IPS-20b (cell line): ENCODE data around the gene RFX8.

Experiments used
- H3K27ac ChIP-seq: one replicate; pipeline ENCODE4 v1.5.1; 2013; ENCODE audit warnings: low read length
- H3K27me3 ChIP-seq: 2 replicates; pipeline ENCODE4 v1.6.1; 2013; ENCODE audit warnings: mild to moderate bottlenecking, low read length, inconsistent platforms; ENCODE audit not compliant: insufficient read depth
- H3K36me3 ChIP-seq: 2 replicates; pipeline ENCODE4 v1.6.1; 2013; ENCODE audit warnings: low read depth, mild to moderate bottlenecking, inconsistent platforms, low read length, moderate library complexity; ENCODE audit not compliant: insufficient read depth
- H3K4me1 ChIP-seq: 2 replicates; pipeline ENCODE4 v1.6.1; 2013; ENCODE audit warnings: mild to moderate bottlenecking, control low read depth, inconsistent platforms, low read length, moderate library complexity; ENCODE audit not compliant: insufficient read depth
- H3K4me3 ChIP-seq: 2 replicates; pipeline ENCODE4 v1.5.1; 2013; ENCODE audit warnings: mild to moderate bottlenecking, low read length, inconsistent platforms
- H3K9ac ChIP-seq: 2 replicates; pipeline ENCODE4 v1.6.1; 2013; ENCODE audit warnings: low read depth, mild to moderate bottlenecking, inconsistent platforms, low read length, moderate library complexity
- H3K9me3 ChIP-seq: 2 replicates; pipeline ENCODE4 v1.6.1; 2013; ENCODE audit warnings: mild to moderate bottlenecking, low read depth, low read length, inconsistent platforms; ENCODE audit not compliant: insufficient read depth

RFX8 gene

GRCh38 chr2:101387151-101387834 lies 87.6 kb downstream of the RFX8 start, which contains the start of gene CREG2:
CREG2 (minus strand) TSS chr2:101387503; CDS start chr2:101387457, 46 bp downstream.
- Histone ChIP-seq H3K27ac (no peak within 1 kb of the TSS), H3K9ac (no peak within 1 kb of the TSS), H3K4me1 (peaks cover 4% of the 10 kb centered on the region; the same call in 1 of the 2 replicates), H3K9me3 (no peaks in the 10 kb centered on the region), H3K36me3 (no peaks in the 10 kb centered on the region), H3K27me3 (peaks cover 53% of the 10 kb centered on the region), H3K4me3 (peak within 1 kb of the TSS; percentile 74)

GRCh38 chr2:101386599-101387150 lies 88.2 kb downstream of the RFX8 start:
- H3K4me3 ChIP-seq, result peak overlapping the region; percentile 74
- H3K27ac ChIP-seq, result no peak overlapping the region
- no peak overlapping the region for H3K9ac ChIP-seq
- H3K27me3 ChIP-seq, result peaks cover 53% of the 10 kb centered on the region
- no peaks in the 10 kb centered on the region for H3K36me3 ChIP-seq
- peaks cover 4% of the 10 kb centered on the region; the same call in 1 of the 2 replicates for H3K4me1 ChIP-seq
- no peaks in the 10 kb centered on the region for H3K9me3 ChIP-seq

DNA sequence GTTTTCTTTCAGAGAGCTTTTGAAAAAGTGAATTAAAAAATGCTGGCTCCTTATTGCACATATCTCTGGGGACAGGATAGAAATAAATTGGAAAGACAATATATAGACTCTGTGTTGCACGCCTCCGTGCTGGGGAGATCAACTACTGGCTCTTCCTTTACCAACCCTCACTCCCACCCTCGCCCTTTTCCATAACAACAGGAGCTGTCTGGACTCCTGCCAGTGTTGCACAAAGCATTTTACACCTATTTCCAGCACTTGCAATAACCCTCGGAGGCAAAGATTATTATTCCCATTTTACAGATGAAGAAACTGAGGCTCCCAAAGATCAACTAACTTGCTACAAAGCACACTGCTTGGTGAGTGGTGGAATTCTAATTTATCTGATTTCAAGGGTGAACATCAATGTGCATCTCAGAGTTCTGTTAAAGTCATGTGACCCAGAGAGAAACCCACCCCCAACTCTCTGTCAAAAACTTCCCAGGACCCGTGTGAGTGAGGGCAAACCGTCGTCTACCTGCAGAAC lies 91.8 kb downstream of the RFX8 start:
- no peaks in the 10 kb centered on the region for H3K36me3 ChIP-seq
- H3K27ac ChIP-seq, result no peak overlapping the region
- no peak overlapping the region for H3K9ac ChIP-seq
- no peak overlapping the region for H3K4me3 ChIP-seq
- peaks cover 39% of the 10 kb centered on the region for H3K27me3 ChIP-seq
- peaks cover 4% of the 10 kb centered on the region; the same call in 1 of the 2 replicates for H3K4me1 ChIP-seq
- no peaks in the 10 kb centered on the region for H3K9me3 ChIP-seq

DNA sequence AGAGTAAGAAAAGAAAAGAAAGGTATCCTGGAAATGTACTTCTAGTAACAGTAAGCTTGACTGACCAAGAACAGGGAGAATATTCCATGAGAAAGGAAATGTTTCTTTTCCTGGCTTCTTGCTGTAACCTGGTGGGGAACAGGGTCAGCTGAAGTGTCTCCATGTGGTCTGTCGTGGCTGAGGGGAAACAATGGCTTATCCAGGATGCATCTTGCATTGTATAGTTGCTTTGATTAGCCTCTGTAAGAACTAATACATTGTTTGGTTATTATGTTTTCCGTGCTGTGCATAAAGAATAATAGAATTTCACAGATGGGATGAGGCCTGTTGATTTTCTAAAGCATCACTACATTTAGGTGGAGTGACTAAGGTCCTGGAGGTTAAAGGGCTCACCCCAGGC lies 92.5 kb downstream of the RFX8 start:
- H3K9ac ChIP-seq, result no peak overlapping the region
- no peaks in the 10 kb centered on the region for H3K36me3 ChIP-seq

GRCh38 chr2:101380376-101380775 lies 94.5 kb downstream of the RFX8 start:
- Histone ChIP-seq H3K4me1 (peaks cover 4% of the 10 kb centered on the region; the same call in 1 of the 2 replicates), H3K27me3 (peaks cover 12% of the 10 kb centered on the region), H3K4me3 (no peak overlapping the region), H3K9me3 (no peaks in the 10 kb centered on the region), H3K36me3 (no peaks in the 10 kb centered on the region), H3K27ac (no peak overlapping the region), H3K9ac (no peak overlapping the region)

More for the DNA sequence above, 92.5 kb downstream of the RFX8 start:
- H3K27ac ChIP-seq, result no peak overlapping the region
- H3K27me3 ChIP-seq, result peaks cover 33% of the 10 kb centered on the region
- H3K9me3 ChIP-seq, result no peaks in the 10 kb centered on the region
- no peak overlapping the region for H3K4me3 ChIP-seq
- peaks cover 4% of the 10 kb centered on the region; the same call in 1 of the 2 replicates for H3K4me1 ChIP-seq

DNA sequence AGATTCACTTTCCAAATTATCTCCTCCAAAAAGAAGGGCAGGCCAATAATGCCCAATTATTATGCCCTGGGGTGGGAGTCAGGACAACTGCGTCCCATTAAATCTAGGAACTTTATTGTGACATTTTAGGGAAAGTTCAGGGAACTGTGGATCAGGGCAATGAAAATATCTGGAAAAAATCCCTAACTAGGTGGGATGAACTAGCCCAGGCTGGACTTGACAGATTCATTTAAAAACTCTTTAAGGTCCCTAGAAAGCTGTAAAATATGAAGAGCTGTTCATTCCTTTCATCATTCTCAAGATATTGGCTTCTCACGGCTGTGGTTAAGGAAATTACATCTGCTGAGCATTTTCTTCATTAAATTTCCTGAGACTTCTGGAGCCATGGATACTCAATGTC lies 95.8 kb downstream of the RFX8 start:
- Histone ChIP-seq H3K4me1 (peaks cover 4% of the 10 kb centered on the region; the same call in 1 of the 2 replicates), H3K27ac (no peak overlapping the region)

DNA sequence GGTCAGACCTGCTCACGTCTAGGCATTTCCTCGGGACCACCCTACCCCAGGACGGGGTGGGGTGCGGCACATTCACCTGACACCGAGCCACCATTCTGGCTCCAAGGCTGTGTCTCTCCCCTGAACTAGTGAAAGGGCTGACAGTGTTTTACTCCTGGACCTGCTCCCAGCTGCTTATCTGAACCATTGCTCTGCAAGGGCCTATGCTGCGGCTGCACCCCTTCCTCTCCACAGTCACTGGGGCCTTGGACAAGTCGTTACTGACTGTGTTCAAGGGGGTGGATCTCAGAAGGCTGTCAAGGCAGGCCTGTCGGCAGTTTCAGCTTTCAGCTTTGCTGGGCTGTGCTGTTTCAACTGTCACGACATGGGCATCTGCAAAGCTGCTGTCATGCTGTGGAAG lies 99.3 kb downstream of the RFX8 start:
- Histone ChIP-seq H3K4me1 (0 out of 2 replicates have a peak, but pooled peaks cover 3% of the 10 kb centered on the region), H3K4me3 (no peak overlapping the region), H3K27ac (no peak overlapping the region), H3K9me3 (no peaks in the 10 kb centered on the region), H3K27me3 (no peaks in the 10 kb centered on the region), H3K9ac (no peak overlapping the region), H3K36me3 (no peaks in the 10 kb centered on the region)

More for the DNA sequence above, 95.8 kb downstream of the RFX8 start:
- H3K27me3 ChIP-seq, result no peaks in the 10 kb centered on the region
- H3K9me3 ChIP-seq, result no peaks in the 10 kb centered on the region
- H3K36me3 ChIP-seq, result no peaks in the 10 kb centered on the region
- no peak overlapping the region for H3K4me3 ChIP-seq
- no peak overlapping the region for H3K9ac ChIP-seq

GRCh38 chr2:101374821-101375561 lies 99.9 kb downstream of the RFX8 start:
- Histone ChIP-seq H3K27me3 (no peaks in the 10 kb centered on the region), H3K9ac (no peak overlapping the region), H3K27ac (no peak overlapping the region), H3K9me3 (no peaks in the 10 kb centered on the region), H3K4me3 (no peak overlapping the region), H3K4me1 (0 out of 2 replicates have a peak, but pooled peaks cover 3% of the 10 kb centered on the region), H3K36me3 (no peaks in the 10 kb centered on the region)

GRCh38 chr2:101372792-101373191 lies 102.1 kb downstream of the RFX8 start:
- H3K27me3 ChIP-seq, result no peaks in the 10 kb centered on the region
- no peak overlapping the region for H3K9ac ChIP-seq
- 0 out of 2 replicates have a peak, but pooled peaks cover 3% of the 10 kb centered on the region for H3K4me1 ChIP-seq
- H3K27ac ChIP-seq, result no peak overlapping the region
- H3K9me3 ChIP-seq, result no peaks in the 10 kb centered on the region
- no peaks in the 10 kb centered on the region for H3K36me3 ChIP-seq
- H3K4me3 ChIP-seq, result no peak overlapping the region

- Histone ChIP-seq H3K4me3 (no peak overlapping the region), H3K4me1 (0 out of 2 replicates have a peak, but pooled peaks cover 3% of the 10 kb centered on the region), H3K27ac (no peak overlapping the region), H3K9me3 (no peaks in the 10 kb centered on the region), H3K27me3 (no peaks in the 10 kb centered on the region), H3K9ac (no peak overlapping the region), H3K36me3 (no peaks in the 10 kb centered on the region)
Measured at GRCh38 chr2:101371636-101372035, 103.3 kb downstream of the RFX8 start.

GRCh38 chr2:101369100-101369499 lies 105.8 kb downstream of the RFX8 start:
- Histone ChIP-seq H3K27ac (no peak overlapping the region), H3K4me3 (no peak overlapping the region), H3K9me3 (no peaks in the 10 kb centered on the region), H3K36me3 (no peaks in the 10 kb centered on the region), H3K4me1 (0 out of 2 replicates have a peak, but pooled peaks cover 3% of the 10 kb centered on the region), H3K9ac (no peak overlapping the region), H3K27me3 (no peaks in the 10 kb centered on the region)
